Measurements from ENCODE around the gene STX7. TPM values are rescaled to one million over a fixed set of nuclear protein-coding genes. Genes with fewer than 3 reads are reported as not detected.
A peak's percentile ranks its signal among the peaks of the same experiment; 100 is the strongest.

STX7 gene
- polyA plus RNA-seq, 3 donors: 49.7 to 85.1 (median 81.7) TPM

DNA sequence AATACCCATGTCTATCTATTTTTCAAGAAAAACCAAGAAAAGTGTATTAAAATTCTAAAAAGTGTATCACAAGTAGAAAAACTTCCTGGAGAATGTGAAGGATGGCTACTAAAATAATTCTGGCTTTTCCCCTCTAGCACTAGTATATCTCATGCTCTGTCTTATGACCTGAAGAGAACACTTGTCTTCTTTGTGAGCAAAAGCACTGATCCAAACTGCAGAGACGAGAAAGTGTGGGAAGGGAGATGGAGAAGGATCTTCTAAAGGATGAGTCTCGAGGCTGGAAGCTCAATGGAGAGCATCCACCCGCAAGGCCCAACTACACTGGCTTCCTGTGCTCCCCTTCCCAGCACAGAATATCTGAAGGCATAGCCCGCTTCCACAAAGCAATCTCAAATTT is 23.5 kb downstream of the STX7 start:
- peaks cover 10% of the 10 kb centered on the region for H3K4me1 Mint-ChIP-seq
- peak overlapping the region in 2 of 7 donors; percentile 1 to 42 for H3K27ac Mint-ChIP-seq
- H3K9me3 ChIP-seq (replicated peaks in 1 of 2; ENCODE audit: control insufficient read depth in 1 of 2, insufficient read depth in 1 of 2, low read length in 2 of 2): no peaks in the 10 kb centered on the region
- H3K9me3 Mint-ChIP-seq: peaks cover 0 to under 1% (median 0%) of the 10 kb centered on the region in 7 donors
- peak overlapping the region in 1 of 2 donors; percentile 81 for H3K27ac ChIP-seq (ENCODE audit: low read depth in 1 of 2, low read length in 2 of 2)
- peaks cover 25 to 34% of the 10 kb centered on the region in 2 donors for H3K4me1 ChIP-seq (ENCODE audit: control insufficient read depth in 1 of 2, insufficient read depth in 2 of 2, low read length in 2 of 2)
- 83% methylated on average over 1 of the region's 4 CpGs for WGBS (ENCODE audit: insufficient coverage)
- intact Hi-C loops (cut with micrococcal nuclease): no loop called here
- H3K4me3 ChIP-seq (replicated peaks in 1 of 3; ENCODE audit: low read depth in 2 of 3, low read length in 3 of 3): peak overlapping the region in 1 of 3 experiments; percentile 7
- no peak overlapping the region for H3K9ac ChIP-seq (ENCODE audit: insufficient read depth, low read length, poor library complexity, severe bottlenecking)
- H3K36me3 ChIP-seq (replicated peaks in 1 of 2; ENCODE audit: control insufficient read depth in 1 of 2, insufficient read depth in 2 of 2, low read length in 2 of 2): peaks cover 14 to 45% of the 10 kb centered on the region in 2 donors
- peaks cover 100% of the 10 kb centered on the region for H3K79me2 ChIP-seq (ENCODE audit: insufficient read depth, low read length)
- no peak overlapping the region for H2AFZ ChIP-seq (ENCODE audit: insufficient read depth, low read depth, low read length, poor library complexity, severe bottlenecking)
- no peak for DNase-seq
- TF ChIP-seq, protein P1, sequence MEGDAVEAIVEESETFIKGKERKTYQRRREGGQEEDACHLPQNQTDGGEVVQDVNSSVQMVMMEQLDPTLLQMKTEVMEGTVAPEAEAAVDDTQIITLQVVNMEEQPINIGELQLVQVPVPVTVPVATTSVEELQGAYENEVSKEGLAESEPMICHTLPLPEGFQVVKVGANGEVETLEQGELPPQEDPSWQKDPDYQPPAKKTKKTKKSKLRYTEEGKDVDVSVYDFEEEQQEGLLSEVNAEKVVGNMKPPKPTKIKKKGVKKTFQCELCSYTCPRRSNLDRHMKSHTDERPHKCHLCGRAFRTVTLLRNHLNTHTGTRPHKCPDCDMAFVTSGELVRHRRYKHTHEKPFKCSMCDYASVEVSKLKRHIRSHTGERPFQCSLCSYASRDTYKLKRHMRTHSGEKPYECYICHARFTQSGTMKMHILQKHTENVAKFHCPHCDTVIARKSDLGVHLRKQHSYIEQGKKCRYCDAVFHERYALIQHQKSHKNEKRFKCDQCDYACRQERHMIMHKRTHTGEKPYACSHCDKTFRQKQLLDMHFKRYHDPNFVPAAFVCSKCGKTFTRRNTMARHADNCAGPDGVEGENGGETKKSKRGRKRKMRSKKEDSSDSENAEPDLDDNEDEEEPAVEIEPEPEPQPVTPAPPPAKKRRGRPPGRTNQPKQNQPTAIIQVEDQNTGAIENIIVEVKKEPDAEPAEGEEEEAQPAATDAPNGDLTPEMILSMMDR (IDR thresholded peaks at IDR 0.05): no peak
- no peaks in the 10 kb centered on the region for H3K27me3 ChIP-seq (ENCODE audit: control insufficient read depth in 2 of 2, insufficient read depth in 2 of 2, low read length in 2 of 2)
- peak overlapping the region in 1 of 2 donors; percentile 3 for H3K4me3 Mint-ChIP-seq
- H3K36me3 Mint-ChIP-seq: peaks cover 32 to 50% of the 10 kb centered on the region in 2 donors
- H3K27me3 Mint-ChIP-seq (ENCODE audit: low read depth in 3 of 3): no peaks in the 10 kb centered on the region
- peaks cover 100% of the 10 kb centered on the region for H4K20me1 ChIP-seq (ENCODE audit: insufficient read depth, low read length)
- H3K4me2 ChIP-seq (replicated peaks; ENCODE audit: extremely low read depth, low read length, poor library complexity, severe bottlenecking): peak overlapping the region; percentile 44

DNA sequence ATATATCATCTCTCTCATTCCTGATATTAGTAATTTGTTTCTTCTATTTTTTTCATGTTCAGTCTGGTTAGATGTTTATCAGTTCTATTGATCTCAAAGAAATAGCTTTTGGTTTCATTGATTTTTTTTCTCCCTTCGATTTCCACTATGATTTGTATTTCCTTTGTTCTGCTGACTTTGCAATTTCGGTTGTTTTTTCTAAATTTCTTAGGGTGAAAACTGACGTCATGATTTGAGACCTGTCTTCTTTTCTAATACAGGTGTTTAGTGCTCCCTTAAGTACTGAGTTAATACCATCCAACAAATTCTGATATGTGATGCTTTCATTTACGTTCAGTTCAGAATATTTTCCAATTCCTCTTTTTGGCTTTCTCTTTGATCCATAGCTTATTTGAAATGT is 25.2 kb downstream of the STX7 start:
- WGBS (ENCODE audit: insufficient coverage): no CpG with 5 or more reads among the region's 4 CpGs
- H3K79me2 ChIP-seq (ENCODE audit: insufficient read depth, low read length): peaks cover 100% of the 10 kb centered on the region
- H3K4me1 ChIP-seq (ENCODE audit: control insufficient read depth in 1 of 2, insufficient read depth in 2 of 2, low read length in 2 of 2): peaks cover 25 to 34% of the 10 kb centered on the region in 2 donors

More for the DNA sequence above, 25.2 kb downstream of the STX7 start:
- Histone ChIP-seq H3K9me3 (replicated peaks in 1 of 2; ENCODE audit: control insufficient read depth in 1 of 2, insufficient read depth in 1 of 2, low read length in 2 of 2) (no peaks in the 10 kb centered on the region), H2AFZ (ENCODE audit: insufficient read depth, low read depth, low read length, poor library complexity, severe bottlenecking) (no peak overlapping the region), H3K4me2 (replicated peaks; ENCODE audit: extremely low read depth, low read length, poor library complexity, severe bottlenecking) (no peak overlapping the region), H4K20me1 (ENCODE audit: insufficient read depth, low read length) (peaks cover 100% of the 10 kb centered on the region), H3K4me3 (replicated peaks in 1 of 3; ENCODE audit: low read depth in 2 of 3, low read length in 3 of 3) (no peak overlapping the region), H3K9ac (ENCODE audit: insufficient read depth, low read length, poor library complexity, severe bottlenecking) (no peak overlapping the region), H3K36me3 (replicated peaks in 1 of 2; ENCODE audit: control insufficient read depth in 1 of 2, insufficient read depth in 2 of 2, low read length in 2 of 2) (peaks cover 13 to 39% of the 10 kb centered on the region in 2 donors), H3K27me3 (ENCODE audit: control insufficient read depth in 2 of 2, insufficient read depth in 2 of 2, low read length in 2 of 2) (no peaks in the 10 kb centered on the region), H3K27ac (ENCODE audit: low read depth in 1 of 2, low read length in 2 of 2) (no peak overlapping the region)
- TF ChIP-seq, protein P1 (IDR thresholded peaks at IDR 0.05): no peak
- intact Hi-C loops (cut with micrococcal nuclease): no loop called here
- peak overlapping the region in 1 of 7 donors; percentile 3 for H3K27ac Mint-ChIP-seq
- no peaks in the 10 kb centered on the region for H3K27me3 Mint-ChIP-seq (ENCODE audit: low read depth in 3 of 3)
- no peaks in the 10 kb centered on the region for H3K9me3 Mint-ChIP-seq
- H3K4me1 Mint-ChIP-seq: peaks cover 13% of the 10 kb centered on the region
- no peak overlapping the region for H3K4me3 Mint-ChIP-seq
- H3K36me3 Mint-ChIP-seq: peaks cover 22 to 43% of the 10 kb centered on the region in 2 donors
- no peak for DNase-seq

Measured in CD14-positive monocyte (primary cell).